ENCODE data around the gene ZBTB9.

GRCh38 chr6:33417128-33417902 lies 37.1 kb upstream of the ZBTB9 start:
- no peak for TF ChIP-seq CTCF (IDR thresholded peaks at IDR 0.05 in 4 of 5, conservative IDR thresholded peaks at IDR 0.05 in 1 of 5)
- no peak for TF ChIP-seq POLR2A (IDR thresholded peaks at IDR 0.05)

Measured in gastrocnemius medialis (tissue), 4 donors.